Measurements from ENCODE around the gene ZCRB1.

ZCRB1 gene

GRCh38 chr12:42343721-42344120 is 17.8 kb upstream of the ZCRB1 start:
- peaks cover 71% of the 10 kb centered on the region for H3K36me3 ChIP-seq (ENCODE audit: insufficient read depth, low read length)
- H3K4me2 ChIP-seq (ENCODE audit: low read length) = no peak overlapping the region
- TF ChIP-seq CTCF (IDR thresholded peaks at IDR 0.05; ENCODE audit: low read length) (no peak), EZH2 (IDR thresholded peaks at IDR 0.05; ENCODE audit: borderline replicate concordance, low read length) (no peak)

GRCh38 chr12:42342028-42342427 is 16.1 kb upstream of the ZCRB1 start:
- Histone ChIP-seq H2AFZ (ENCODE audit: low read length) (no peak overlapping the region), H3K27me3 (ENCODE audit: insufficient read depth, low read length) (no peaks in the 10 kb centered on the region), H3K36me3 (ENCODE audit: insufficient read depth, low read length) (peaks cover 71% of the 10 kb centered on the region), H3K27ac (ENCODE audit: low read depth, low read length, poor library complexity, severe bottlenecking) (no peak overlapping the region), H3K4me1 (ENCODE audit: insufficient read depth, low read length, severe bottlenecking) (no peaks in the 10 kb centered on the region), H3K79me2 (ENCODE audit: insufficient read depth, low read length) (peaks cover 66% of the 10 kb centered on the region), H3K9ac (ENCODE audit: low read length) (no peak overlapping the region), H3K9me2 (ENCODE audit: low read depth, low read length) (no peaks in the 10 kb centered on the region), H3K4me2 (ENCODE audit: low read length) (no peak overlapping the region), H3K4me3 (ENCODE audit: low read depth, low read length, poor library complexity, severe bottlenecking) (no peak overlapping the region), H4K20me1 (ENCODE audit: insufficient read depth, low read length) (no peaks in the 10 kb centered on the region), H3F3A (ENCODE audit: insufficient read depth, low read length) (no peaks in the 10 kb centered on the region), H3K9me3 (ENCODE audit: low read length) (no peaks in the 10 kb centered on the region)
- TF ChIP-seq EZH2 (IDR thresholded peaks at IDR 0.05; ENCODE audit: borderline replicate concordance, low read length) = no peak
- TF ChIP-seq CTCF (IDR thresholded peaks at IDR 0.05; ENCODE audit: low read length) = no peak

More at GRCh38 chr12:42343721-42344120, 17.8 kb upstream of the ZCRB1 start:
- Histone ChIP-seq H3F3A (ENCODE audit: insufficient read depth, low read length) (no peaks in the 10 kb centered on the region), H3K9me3 (ENCODE audit: low read length) (no peaks in the 10 kb centered on the region), H3K27me3 (ENCODE audit: insufficient read depth, low read length) (no peaks in the 10 kb centered on the region), H3K9me2 (ENCODE audit: low read depth, low read length) (no peaks in the 10 kb centered on the region), H4K20me1 (ENCODE audit: insufficient read depth, low read length) (no peaks in the 10 kb centered on the region), H3K4me1 (ENCODE audit: insufficient read depth, low read length, severe bottlenecking) (no peaks in the 10 kb centered on the region), H3K79me2 (ENCODE audit: insufficient read depth, low read length) (peaks cover 71% of the 10 kb centered on the region), H3K4me3 (ENCODE audit: low read depth, low read length, poor library complexity, severe bottlenecking) (no peak overlapping the region), H3K9ac (ENCODE audit: low read length) (no peak overlapping the region), H2AFZ (ENCODE audit: low read length) (no peak overlapping the region), H3K27ac (ENCODE audit: low read depth, low read length, poor library complexity, severe bottlenecking) (no peak overlapping the region)

- Histone ChIP-seq H3K9me3 (ENCODE audit: low read length) (no peaks in the 10 kb centered on the region), H3K79me2 (ENCODE audit: insufficient read depth, low read length) (peaks cover 65% of the 10 kb centered on the region), H2AFZ (ENCODE audit: low read length) (no peak overlapping the region), H3K9ac (ENCODE audit: low read length) (no peak overlapping the region), H3K27me3 (ENCODE audit: insufficient read depth, low read length) (no peaks in the 10 kb centered on the region), H4K20me1 (ENCODE audit: insufficient read depth, low read length) (0 out of 2 replicates have a peak, but pooled peaks cover 6% of the 10 kb centered on the region), H3K27ac (ENCODE audit: low read depth, low read length, poor library complexity, severe bottlenecking) (no peak overlapping the region), H3F3A (ENCODE audit: insufficient read depth, low read length) (no peaks in the 10 kb centered on the region), H3K36me3 (ENCODE audit: insufficient read depth, low read length) (peaks cover 53% of the 10 kb centered on the region), H3K4me3 (ENCODE audit: low read depth, low read length, poor library complexity, severe bottlenecking) (no peak overlapping the region), H3K9me2 (ENCODE audit: low read depth, low read length) (no peaks in the 10 kb centered on the region), H3K4me1 (ENCODE audit: insufficient read depth, low read length, severe bottlenecking) (peaks cover 4% of the 10 kb centered on the region), H3K4me2 (ENCODE audit: low read length) (no peak overlapping the region)
- TF ChIP-seq EZH2 (IDR thresholded peaks at IDR 0.05; ENCODE audit: borderline replicate concordance, low read length) = no peak
Observed at GRCh38 chr12:42338280-42338679, 12.4 kb upstream of the ZCRB1 start.

- H3K9me2 ChIP-seq (ENCODE audit: low read depth, low read length) = no peaks in the 10 kb centered on the region
- H4K20me1 ChIP-seq (ENCODE audit: insufficient read depth, low read length) = peaks cover 10% of the 10 kb centered on the region; the same call in 1 of the 2 replicates
- no peak for TF ChIP-seq CTCF (IDR thresholded peaks at IDR 0.05; ENCODE audit: low read length)
- TF ChIP-seq EZH2 (IDR thresholded peaks at IDR 0.05; ENCODE audit: borderline replicate concordance, low read length) = no peak
- no peaks in the 10 kb centered on the region for H3K27me3 ChIP-seq (ENCODE audit: insufficient read depth, low read length)
- no peak overlapping the region for H3K4me2 ChIP-seq (ENCODE audit: low read length)
- peaks cover 73% of the 10 kb centered on the region for H3K79me2 ChIP-seq (ENCODE audit: insufficient read depth, low read length)
- H2AFZ ChIP-seq (ENCODE audit: low read length) = no peak overlapping the region
- no peak overlapping the region for H3K9ac ChIP-seq (ENCODE audit: low read length)
- no peak overlapping the region for H3K4me3 ChIP-seq (ENCODE audit: low read depth, low read length, poor library complexity, severe bottlenecking)
- H3K9me3 ChIP-seq (ENCODE audit: low read length) = no peaks in the 10 kb centered on the region
- H3K4me1 ChIP-seq (ENCODE audit: insufficient read depth, low read length, severe bottlenecking) = peaks cover 11% of the 10 kb centered on the region
- no peaks in the 10 kb centered on the region for H3F3A ChIP-seq (ENCODE audit: insufficient read depth, low read length)
- peaks cover 42% of the 10 kb centered on the region for H3K36me3 ChIP-seq (ENCODE audit: insufficient read depth, low read length)
- H3K27ac ChIP-seq (ENCODE audit: low read depth, low read length, poor library complexity, severe bottlenecking) = no peak overlapping the region
Observed at GRCh38 chr12:42336286-42336685, 10.4 kb upstream of the ZCRB1 start.
